ENCODE data around the gene KRT7.
"Not testable (repeated sequence)": the region's sequence is repeated elsewhere in the genome, so short reads cannot be mapped to it uniquely, and the experiment has no call there.

KRT7 gene

DNA sequence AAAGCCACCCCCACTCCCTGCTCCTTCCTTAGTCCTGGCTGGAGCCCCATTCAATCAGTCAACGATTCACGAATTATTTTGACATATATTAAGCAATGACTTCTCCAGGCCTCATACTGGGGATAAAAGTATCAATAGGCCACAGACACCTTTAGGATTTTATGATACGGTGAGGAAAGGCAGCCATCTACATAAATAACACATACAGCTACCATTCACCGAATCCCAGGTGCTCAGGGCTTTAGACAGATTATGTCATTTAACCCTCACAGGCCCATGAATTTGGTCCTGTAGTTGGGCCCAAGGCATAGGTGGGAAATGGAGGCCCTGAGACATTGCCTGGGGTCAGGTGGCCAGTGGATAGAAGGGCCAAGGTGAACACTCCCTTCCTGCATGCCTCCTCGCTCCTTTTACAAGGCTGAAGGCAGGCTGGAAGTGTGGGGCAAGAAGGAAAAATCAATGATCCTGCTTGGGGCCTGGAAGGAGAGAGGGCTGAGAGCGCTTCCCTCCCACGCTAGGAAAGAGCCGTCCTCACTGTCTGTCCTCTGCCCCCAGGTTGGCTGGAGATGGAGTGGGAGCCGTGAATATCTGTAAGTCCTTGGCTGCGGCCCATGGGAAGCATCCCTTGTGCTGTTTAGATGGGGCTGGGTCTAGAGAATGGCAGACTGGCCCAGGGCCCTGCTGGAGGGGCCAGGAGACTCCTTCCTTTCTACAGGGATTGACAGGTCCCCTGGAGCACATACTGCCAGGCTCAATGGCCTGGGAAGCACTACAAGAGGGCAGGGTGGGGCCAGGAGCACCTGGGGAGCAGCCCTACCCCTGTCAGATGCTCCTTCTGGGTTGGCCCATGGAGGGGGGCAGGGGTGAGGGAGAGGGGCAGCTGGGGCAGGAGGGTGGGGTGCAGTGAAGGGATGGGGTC, 14.8 kb downstream of the KRT7 start:
- TF ChIP-seq POLR2A (IDR thresholded peaks at IDR 0.05; ENCODE audit: low read depth, low read length) (no peak), PAX5 (IDR thresholded peaks at IDR 0.05; ENCODE audit: insufficient read depth, low read length, severe bottlenecking) (no peak), SPI1 (IDR thresholded peaks at IDR 0.05; ENCODE audit: low read depth, low read length) (no peak), TAF1 (IDR thresholded peaks at IDR 0.05; ENCODE audit: low read depth, low read length) (no peak), POLR2AphosphoS5 (IDR thresholded peaks at IDR 0.05; ENCODE audit: low read depth, low read length) (no peak)
- no peak for DNase-seq (ENCODE audit: insufficient read length, low spot score)
- FAIRE-seq = no peak

GRCh38 chr12:52248541-52249461, 15.8 kb downstream of the KRT7 start:
- no peak for TF ChIP-seq TAF1 (IDR thresholded peaks at IDR 0.05; ENCODE audit: low read depth, low read length)
- FAIRE-seq (no peak), DNase-seq (ENCODE audit: insufficient read length, low spot score) (no peak)

DNA sequence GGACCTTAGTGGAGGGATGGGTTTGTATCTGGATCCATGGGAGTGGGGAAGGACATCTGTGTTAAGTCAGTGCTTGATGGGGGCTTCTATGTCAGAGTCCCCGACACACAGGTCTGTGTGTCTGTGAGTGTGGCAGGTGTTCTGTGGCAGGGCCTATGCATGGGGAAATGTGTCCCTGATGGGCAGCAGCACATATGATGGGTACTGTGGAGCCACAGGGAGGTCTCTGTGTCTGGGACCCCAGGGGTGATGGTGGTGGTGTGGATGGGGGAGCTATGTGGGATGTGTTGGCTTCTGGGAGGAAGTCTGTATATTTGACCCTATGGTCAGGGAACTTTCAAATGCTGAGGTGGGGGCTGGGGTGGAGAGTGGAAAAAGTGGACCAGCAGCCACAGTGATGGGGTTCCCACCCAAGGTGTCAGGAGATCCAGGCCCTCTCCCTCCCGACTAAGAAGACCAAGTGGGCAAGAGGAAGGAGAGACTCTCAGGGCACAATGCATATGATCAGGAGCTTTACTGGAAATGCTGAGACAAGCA, 16.5 kb downstream of the KRT7 start:
- FAIRE-seq = no peak
- no peak for DNase-seq (ENCODE audit: insufficient read length, low spot score)
- TF ChIP-seq PAX5 (IDR thresholded peaks at IDR 0.05; ENCODE audit: insufficient read depth, low read length, severe bottlenecking) (no peak), SPI1 (IDR thresholded peaks at IDR 0.05; ENCODE audit: low read depth, low read length) (no peak)

GRCh38 chr12:52250048-52250990, 17.3 kb downstream of the KRT7 start:
- DNase-seq (ENCODE audit: insufficient read length, low spot score) (no peak), FAIRE-seq (no peak)
- TF ChIP-seq TAF1 (IDR thresholded peaks at IDR 0.05; ENCODE audit: low read depth, low read length) (no peak), POU2F2 (IDR thresholded peaks at IDR 0.05; ENCODE audit: low read depth, low read length) (no peak), POLR2AphosphoS5 (IDR thresholded peaks at IDR 0.05; ENCODE audit: low read depth, low read length) (no peak), PAX5 (IDR thresholded peaks at IDR 0.05; ENCODE audit: insufficient read depth, low read length, severe bottlenecking) (no peak), SPI1 (IDR thresholded peaks at IDR 0.05; ENCODE audit: low read depth, low read length) (no peak), POLR2A (IDR thresholded peaks at IDR 0.05; ENCODE audit: low read depth, low read length) (no peak)

DNA sequence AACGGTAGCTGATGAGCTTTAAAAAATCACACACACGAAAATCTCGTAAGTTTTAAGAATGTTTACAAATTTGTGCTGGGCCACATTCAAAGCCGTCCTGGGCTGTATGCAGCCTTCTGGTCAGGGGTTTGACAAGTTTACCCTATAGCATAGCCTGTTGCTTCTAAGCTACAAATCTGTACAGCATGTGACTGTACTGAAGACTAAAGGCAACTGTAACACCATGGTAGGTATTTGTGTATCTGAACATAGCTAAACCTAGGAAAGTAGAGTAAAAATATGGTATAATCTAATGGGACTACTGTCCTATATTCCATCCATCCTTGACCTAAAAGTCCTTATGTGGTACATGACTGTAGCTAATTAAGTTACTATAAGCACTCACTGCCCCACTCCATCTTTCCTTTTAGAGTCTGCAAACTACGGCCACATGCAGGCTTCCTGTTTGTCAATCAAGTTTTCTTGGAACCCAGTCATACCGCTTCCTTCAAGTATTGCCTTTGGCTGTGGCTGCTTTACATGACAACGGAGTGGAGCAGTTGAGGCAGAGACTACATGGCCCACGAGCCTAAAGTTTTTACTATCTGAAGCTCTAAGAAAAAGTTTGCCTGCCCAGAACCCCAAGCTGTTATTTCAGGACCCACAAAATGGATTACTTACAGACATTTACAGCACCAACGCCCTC, 18.5 kb downstream of the KRT7 start:
- no peak for DNase-seq (ENCODE audit: insufficient read length, low spot score)

DNA sequence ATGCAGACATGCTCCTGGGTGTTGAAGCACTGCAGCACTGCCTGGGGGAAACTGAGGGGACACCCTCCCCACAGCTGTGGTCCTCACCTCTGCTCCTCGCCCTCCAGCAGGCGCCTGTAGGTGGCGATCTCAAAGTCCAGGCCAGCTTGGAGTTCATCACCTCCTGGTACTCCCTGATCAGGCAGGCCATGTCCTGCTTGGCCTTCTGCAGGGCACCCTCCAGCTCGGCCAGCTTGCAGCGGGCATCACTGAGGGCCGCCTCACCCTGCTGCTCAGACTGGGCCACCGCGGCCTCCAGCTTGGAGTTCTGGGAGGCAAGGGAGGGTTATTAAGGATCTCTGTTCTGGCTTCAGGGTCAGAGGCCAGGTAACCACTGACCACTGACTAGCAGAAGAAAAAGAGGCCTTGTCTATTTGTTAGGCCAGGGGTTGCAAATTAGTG, 19.2 kb downstream of the KRT7 start:
- not testable (repeated sequence) for DNase-seq (ENCODE audit: insufficient read length, low spot score); FAIRE-seq

More for the DNA sequence above, 18.5 kb downstream of the KRT7 start:
- TF ChIP-seq PAX5 (IDR thresholded peaks at IDR 0.05; ENCODE audit: insufficient read depth, low read length, severe bottlenecking) (no peak), POU2F2 (IDR thresholded peaks at IDR 0.05; ENCODE audit: low read depth, low read length) (no peak), POLR2A (IDR thresholded peaks at IDR 0.05; ENCODE audit: low read depth, low read length) (no peak), SPI1 (IDR thresholded peaks at IDR 0.05; ENCODE audit: low read depth, low read length) (no peak), POLR2AphosphoS5 (IDR thresholded peaks at IDR 0.05; ENCODE audit: low read depth, low read length) (no peak), TAF1 (IDR thresholded peaks at IDR 0.05; ENCODE audit: low read depth, low read length) (no peak)
- FAIRE-seq = no peak

GRCh38 chr12:52252728-52253343, 19.8 kb downstream of the KRT7 start:
- DNase-seq (ENCODE audit: insufficient read length, low spot score) = no peak
- no peak for FAIRE-seq
- TF ChIP-seq POLR2A (IDR thresholded peaks at IDR 0.05; ENCODE audit: low read depth, low read length) = no peak

GRCh38 chr12:52253391-52254179, 20.5 kb downstream of the KRT7 start:
- DNase-seq (ENCODE audit: insufficient read length, low spot score) (no peak), FAIRE-seq (no peak)
- TF ChIP-seq POLR2A (IDR thresholded peaks at IDR 0.05; ENCODE audit: low read depth, low read length) = no peak
- no peak for TF ChIP-seq TAF1 (IDR thresholded peaks at IDR 0.05; ENCODE audit: low read depth, low read length)
